Stimulated activated memory B cell treated with anti-CD40 and anti-IgM and Interleukin-4, amounts not matched to agents 10 μg/mL and 1 μg/mL and 100 μg/mL, for 72 hours (primary cell): ENCODE data around the gene POLG2.
A peak's percentile ranks its signal among the peaks of the same experiment; 100 is the strongest.
"Not testable (repeated sequence)": the region's sequence is repeated elsewhere in the genome, so short reads cannot be mapped to it uniquely, and the experiment has no call there.

Experiments
- ATAC-seq: fragments of 150-1000 bp; cut with Tn5 transposase; 2 replicates; pipeline ENCODE4 v1.10.0; 2021
- H3K27ac Mint-ChIP-seq: one replicate; pipeline ENCODE4 v1.8.0; 2022; ENCODE audit warnings: mild to moderate bottlenecking, mixed read lengths
- H3K27me3 Mint-ChIP-seq: one replicate; pipeline ENCODE4 v1.8.0; 2022; ENCODE audit warnings: mixed read lengths
- H3K36me3 Mint-ChIP-seq: one replicate; pipeline ENCODE4 v1.8.0; 2022; ENCODE audit warnings: mixed read lengths
- H3K4me1 Mint-ChIP-seq: one replicate; pipeline ENCODE4 v1.8.0; 2022; ENCODE audit warnings: mixed read lengths
- H3K4me3 Mint-ChIP-seq: one replicate; pipeline ENCODE4 v1.8.0; 2022; ENCODE audit warnings: mild to moderate bottlenecking, moderate library complexity, mixed read lengths
- H3K9me3 Mint-ChIP-seq: one replicate; pipeline ENCODE4 v1.8.0; 2022; ENCODE audit warnings: mixed read lengths

Gene POLG2

DNA sequence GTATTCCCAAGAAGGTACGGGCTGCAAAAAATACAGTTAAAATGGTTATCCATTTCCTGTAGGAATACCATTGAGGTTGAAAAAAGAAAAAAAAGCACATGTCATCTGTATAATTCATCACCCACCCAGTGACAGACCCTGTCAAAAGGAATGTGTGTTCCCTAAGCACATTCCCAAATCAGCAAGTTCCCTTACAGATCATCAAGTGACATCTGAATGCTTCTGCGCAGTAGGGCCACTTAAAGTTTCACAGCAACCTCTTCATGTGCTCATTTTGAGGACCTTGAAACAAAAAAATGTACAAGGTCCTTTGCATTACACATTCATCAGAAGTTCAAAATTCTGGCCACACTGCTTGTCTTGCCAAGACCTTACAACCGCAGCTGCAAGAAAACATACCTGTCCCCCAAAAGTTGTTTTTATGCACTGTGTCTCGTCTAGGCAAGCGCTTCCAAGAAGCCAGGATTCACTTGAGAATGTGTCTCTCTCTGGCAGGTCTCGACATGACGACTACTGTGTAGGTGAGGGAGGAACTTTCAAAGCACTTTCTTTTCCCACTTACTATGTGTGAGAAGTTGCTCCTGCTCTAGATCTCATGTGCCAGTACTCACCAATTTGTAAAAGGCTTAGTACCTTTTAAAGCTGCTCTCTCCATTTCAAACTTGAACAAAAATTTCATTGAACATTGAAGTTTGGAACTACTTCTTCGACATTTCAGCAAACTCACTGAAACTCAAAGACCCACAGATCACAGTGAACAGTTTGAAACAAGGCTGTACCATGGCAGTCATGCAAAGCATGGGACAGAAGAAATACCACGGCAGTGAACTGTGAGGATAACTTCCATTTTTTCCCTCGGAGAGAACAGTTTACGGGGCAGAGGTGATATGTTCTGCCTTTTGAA, 4.3 kb upstream of the POLG2 start:
- H3K36me3 Mint-ChIP-seq, result peaks cover 70% of the 10 kb centered on the region

DNA sequence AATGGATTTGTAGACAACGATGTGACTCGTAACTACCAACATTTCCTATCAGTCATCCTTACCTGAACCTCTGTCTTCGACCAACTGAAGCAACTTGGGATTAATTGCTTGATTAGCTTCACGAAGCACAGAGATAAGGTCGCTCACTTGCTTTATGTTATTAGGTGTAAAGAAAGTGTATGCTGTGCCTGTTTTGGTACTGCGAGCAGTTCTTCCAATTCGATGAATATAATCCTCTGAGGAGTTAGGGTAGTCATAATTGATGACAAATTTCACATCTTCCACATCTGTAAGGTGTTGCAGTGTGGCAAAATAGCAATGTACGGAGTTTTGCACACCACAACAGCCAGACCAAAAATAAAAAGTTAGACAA, 3.6 kb upstream of the POLG2 start:
- peaks cover 64% of the 10 kb centered on the region for H3K36me3 Mint-ChIP-seq

More for the DNA sequence above, 4.3 kb upstream of the POLG2 start:
- H3K9me3 Mint-ChIP-seq, result no peaks in the 10 kb centered on the region
- H3K4me3 Mint-ChIP-seq, result no peak overlapping the region
- H3K4me1 Mint-ChIP-seq, result peaks cover 76% of the 10 kb centered on the region
- no peak for ATAC-seq
- H3K27ac Mint-ChIP-seq, result no peak overlapping the region
- H3K27me3 Mint-ChIP-seq, result no peaks in the 10 kb centered on the region

DNA sequence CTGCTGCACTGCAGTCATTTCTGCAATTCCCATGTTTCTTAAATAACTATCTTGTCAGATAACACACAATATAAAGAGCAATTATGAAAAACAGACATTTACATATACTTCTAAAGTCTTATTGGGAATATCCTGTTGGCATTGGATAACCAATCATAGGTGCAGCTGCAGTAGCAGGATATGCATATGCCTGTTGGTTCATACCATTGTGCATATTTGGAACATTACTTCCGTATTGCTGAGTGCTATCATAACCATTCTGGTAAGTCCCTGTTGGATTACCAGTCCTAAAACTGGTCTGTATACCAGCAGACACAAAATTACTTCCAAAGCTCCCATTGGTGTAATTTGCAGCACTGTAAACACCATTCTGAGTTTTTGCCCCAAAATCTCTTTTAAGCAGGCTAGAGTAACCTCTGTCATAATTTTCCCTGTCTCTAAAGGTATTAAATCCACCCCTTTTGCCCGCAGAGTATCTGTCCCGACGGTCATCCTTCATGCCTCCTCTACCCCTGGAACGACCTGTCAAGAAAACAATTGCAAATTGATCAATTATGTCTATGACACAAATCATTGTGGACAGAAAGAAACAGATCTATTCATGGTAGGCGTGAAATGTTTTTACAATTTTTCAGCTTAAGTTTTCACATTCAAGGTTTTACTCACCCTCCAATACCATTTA, 3.1 kb upstream of the POLG2 start:
- ATAC-seq, result no peak
- H3K36me3 Mint-ChIP-seq, result peaks cover 58% of the 10 kb centered on the region
- H3K9me3 Mint-ChIP-seq, result no peaks in the 10 kb centered on the region
- no peak overlapping the region for H3K4me3 Mint-ChIP-seq
- peaks cover 87% of the 10 kb centered on the region for H3K4me1 Mint-ChIP-seq
- H3K27ac Mint-ChIP-seq, result peak overlapping the region; percentile 2
- H3K27me3 Mint-ChIP-seq, result no peaks in the 10 kb centered on the region

More for the DNA sequence above, 3.6 kb upstream of the POLG2 start:
- Mint-ChIP-seq H3K27me3 (no peaks in the 10 kb centered on the region), H3K9me3 (no peaks in the 10 kb centered on the region), H3K4me1 (peaks cover 83% of the 10 kb centered on the region), H3K4me3 (no peak overlapping the region), H3K27ac (peak overlapping the region; percentile 2)
- no peak for ATAC-seq

DNA sequence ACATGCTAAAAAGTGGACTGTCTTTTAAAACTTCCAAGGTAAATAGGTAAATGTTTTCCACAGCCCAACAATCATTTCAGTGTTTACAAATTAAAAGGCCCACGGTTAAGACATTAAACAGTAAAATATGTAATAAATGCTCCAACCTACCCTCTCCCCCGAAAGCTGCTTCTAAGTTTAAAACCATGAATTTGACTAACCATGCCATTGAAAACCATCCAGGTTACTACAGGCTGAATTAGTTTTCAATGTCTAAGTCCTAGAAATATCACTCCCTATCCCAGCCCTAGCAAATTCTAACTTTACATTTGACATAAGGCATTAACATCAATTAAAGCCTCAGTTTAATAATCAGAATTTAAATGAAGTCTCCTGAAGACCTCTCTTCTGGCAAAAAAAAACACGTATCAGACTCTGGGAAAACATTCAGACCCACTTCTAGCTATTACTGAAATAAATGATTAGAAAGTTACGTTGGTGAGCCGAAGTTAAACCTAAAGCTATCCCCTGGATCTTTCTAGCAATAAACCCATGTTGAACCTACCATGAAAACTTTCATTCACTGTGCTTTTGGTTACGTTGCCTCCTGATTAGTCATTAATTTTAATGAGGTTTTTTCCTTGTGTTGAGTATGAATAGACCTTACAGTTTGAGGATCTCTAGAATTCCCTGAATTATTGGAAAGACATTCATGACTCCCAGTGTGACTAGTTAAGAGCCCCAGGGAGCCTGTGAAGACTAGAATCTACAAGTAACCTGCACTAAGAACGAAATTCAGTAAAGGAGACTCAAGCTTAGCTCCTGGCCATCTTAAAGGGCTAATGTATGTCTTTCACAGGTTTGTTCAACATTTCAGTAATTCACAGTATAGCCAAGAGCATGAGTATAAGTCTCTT, 1.7 kb upstream of the POLG2 start:
- Mint-ChIP-seq H3K27ac (peak overlapping the region; percentile 96), H3K27me3 (no peaks in the 10 kb centered on the region), H3K9me3 (no peaks in the 10 kb centered on the region), H3K36me3 (peaks cover 57% of the 10 kb centered on the region), H3K4me1 (peaks cover 88% of the 10 kb centered on the region), H3K4me3 (peak overlapping the region; percentile 12)
- ATAC-seq, result no peak

DNA sequence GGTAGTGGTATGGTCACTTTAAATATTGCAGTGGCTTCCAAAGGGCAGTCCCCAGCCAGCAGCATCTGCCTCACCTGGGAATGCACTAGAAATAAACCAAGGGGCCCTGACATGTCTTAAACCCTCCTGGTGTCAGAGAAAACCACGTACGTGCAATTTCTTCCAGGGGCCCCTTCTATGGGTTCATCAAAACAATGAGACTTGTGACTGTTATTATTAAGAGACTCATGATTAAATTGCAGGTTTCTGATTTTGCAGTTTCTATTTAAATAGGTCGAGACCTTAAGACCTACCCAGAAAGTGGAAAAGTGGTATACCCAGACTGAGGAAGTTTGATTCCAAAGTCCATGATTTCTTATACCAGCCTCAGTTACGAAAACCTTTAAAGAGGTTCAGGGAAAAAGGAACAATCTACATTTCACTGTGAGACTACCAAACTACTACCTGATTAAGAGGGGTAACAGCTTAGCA, 746 bp upstream of the POLG2 start:
- Mint-ChIP-seq H3K36me3 (peaks cover 48% of the 10 kb centered on the region), H3K27ac (peak overlapping the region; percentile 96), H3K9me3 (no peaks in the 10 kb centered on the region), H3K27me3 (no peaks in the 10 kb centered on the region), H3K4me1 (peaks cover 82% of the 10 kb centered on the region), H3K4me3 (peak overlapping the region; percentile 98)
- no peak for ATAC-seq

DNA sequence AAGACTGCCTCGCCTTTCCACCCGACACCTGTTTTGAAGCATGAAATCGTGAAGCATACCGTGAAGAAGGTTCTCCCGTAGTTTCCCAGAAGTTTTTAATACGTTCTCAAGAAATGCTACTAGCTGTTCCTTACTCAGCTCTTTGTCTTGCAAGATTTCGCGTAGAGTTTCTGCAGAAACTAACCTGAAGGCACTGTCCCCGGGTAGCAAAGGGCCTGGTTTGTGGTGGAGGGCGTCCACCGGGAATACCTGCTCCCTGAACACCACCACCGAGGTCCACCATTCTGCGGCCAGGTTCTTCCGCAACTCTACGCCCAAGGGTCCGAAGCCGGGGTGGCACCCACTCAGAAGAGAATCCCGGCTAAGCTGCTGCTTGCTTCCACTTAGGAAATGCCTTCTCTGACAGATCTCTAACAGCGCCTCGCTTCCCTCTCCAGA, 487 bp downstream of the POLG2 start:
- Mint-ChIP-seq H3K36me3 (peaks cover 38% of the 10 kb centered on the region), H3K27me3 (no peaks in the 10 kb centered on the region), H3K27ac (peak overlapping the region; percentile 96), H3K9me3 (no peaks in the 10 kb centered on the region), H3K4me3 (peak overlapping the region; percentile 98), H3K4me1 (peaks cover 70% of the 10 kb centered on the region)
- ATAC-seq, result no peak

DNA sequence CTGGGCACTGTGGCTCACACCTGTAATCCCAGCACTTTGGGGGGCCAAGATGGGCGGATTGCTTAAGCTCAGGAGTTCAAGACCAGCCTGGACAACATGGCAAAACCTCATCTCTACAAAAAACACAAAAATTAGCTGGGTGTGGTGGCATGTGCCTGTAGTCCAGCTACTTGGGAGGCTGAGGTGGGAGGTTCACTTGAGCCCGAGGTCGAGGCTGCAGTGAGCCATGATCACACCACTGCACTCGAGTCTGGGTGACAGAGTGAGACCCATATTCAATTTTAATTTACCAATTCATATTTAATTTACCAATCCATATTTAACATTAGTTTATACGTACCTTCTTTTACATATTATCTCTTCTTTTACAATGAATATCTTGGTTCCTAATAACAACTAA, 1.6 kb downstream of the POLG2 start:
- not testable (repeated sequence) for ATAC-seq, H3K27me3 Mint-ChIP-seq, H3K9me3 Mint-ChIP-seq
- H3K4me3 Mint-ChIP-seq, result peak overlapping the region; percentile 98
- H3K36me3 Mint-ChIP-seq, result peaks cover 33% of the 10 kb centered on the region
- peak overlapping the region; percentile 96 for H3K27ac Mint-ChIP-seq
- H3K4me1 Mint-ChIP-seq, result peaks cover 60% of the 10 kb centered on the region

DNA sequence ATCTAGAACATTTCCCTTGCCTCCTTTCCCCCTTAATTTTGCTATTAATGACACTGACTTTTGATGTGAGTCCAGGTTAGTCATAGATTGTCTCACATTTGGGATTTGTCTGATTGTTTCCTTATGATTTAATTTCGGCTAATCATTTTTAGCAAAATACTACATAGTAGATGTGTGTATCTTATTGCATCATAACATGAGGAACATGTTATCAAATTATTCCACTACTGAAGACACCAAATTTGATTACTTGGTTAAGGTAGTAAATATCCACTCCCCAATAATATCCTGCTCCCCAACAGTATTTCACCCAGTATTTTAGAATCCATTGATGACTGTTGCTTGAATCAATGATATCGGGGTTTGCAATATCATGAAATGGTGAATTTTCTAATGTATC, 2.7 kb downstream of the POLG2 start:
- H3K27ac Mint-ChIP-seq, result peak overlapping the region; percentile 96
- H3K4me3 Mint-ChIP-seq, result peak overlapping the region; percentile 29
- H3K36me3 Mint-ChIP-seq, result peaks cover 28% of the 10 kb centered on the region
- no peak for ATAC-seq
- H3K9me3 Mint-ChIP-seq, result no peaks in the 10 kb centered on the region
- H3K27me3 Mint-ChIP-seq, result no peaks in the 10 kb centered on the region
- peaks cover 55% of the 10 kb centered on the region for H3K4me1 Mint-ChIP-seq

DNA sequence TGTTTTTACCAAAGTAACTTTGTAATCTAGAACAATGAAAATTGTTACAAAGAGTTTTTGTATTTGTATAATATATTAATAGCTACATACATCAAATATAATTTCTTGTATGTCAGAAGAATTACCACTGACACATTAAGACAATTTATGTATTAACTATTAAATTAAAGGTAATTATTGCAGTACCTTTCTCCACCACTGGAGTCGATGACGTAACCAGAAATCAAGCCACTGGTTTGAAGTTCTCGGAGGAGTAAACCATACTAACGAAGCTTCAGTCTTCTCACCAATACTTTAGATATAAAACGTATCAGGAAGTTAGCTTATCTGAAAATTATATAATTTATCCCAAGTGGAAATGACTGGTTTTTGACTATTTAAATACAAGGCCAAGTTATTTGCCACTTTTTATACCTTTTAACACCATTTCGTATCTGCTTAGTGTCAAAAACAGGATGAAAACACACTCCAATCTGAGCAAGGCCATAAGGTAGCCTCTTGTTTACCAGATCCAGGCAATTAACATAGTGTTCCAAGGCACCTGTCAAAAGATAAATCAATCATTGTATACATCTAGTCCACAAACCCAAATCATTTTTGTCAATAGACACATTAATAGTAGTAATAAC, 4.3 kb downstream of the POLG2 start:
- Mint-ChIP-seq H3K4me1 (peaks cover 42% of the 10 kb centered on the region), H3K36me3 (peaks cover 38% of the 10 kb centered on the region), H3K4me3 (no peak overlapping the region), H3K27me3 (no peaks in the 10 kb centered on the region), H3K9me3 (no peaks in the 10 kb centered on the region), H3K27ac (no peak overlapping the region)
- ATAC-seq, result no peak

DNA sequence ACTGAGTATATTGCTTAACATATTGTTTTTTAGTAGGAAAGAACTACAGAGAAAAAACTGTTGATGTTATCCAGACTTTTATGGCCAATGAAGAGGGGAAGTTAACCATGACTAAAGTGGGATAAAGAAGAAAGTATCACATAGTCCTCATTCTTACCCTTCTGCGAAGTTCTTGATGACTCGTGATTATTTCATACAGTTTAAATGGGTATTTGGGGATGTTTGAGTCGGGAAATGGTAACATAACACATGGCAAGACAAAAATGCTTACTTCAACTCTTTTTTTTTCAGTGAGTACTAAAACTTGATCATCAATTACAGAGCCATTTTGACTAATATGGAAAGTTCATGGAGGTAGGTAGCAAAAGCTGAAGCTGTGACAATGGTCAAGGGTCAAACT, 4.9 kb downstream of the POLG2 start:
- Mint-ChIP-seq H3K27me3 (no peaks in the 10 kb centered on the region), H3K36me3 (peaks cover 38% of the 10 kb centered on the region), H3K4me3 (no peak overlapping the region), H3K4me1 (peaks cover 36% of the 10 kb centered on the region), H3K27ac (no peak overlapping the region), H3K9me3 (no peaks in the 10 kb centered on the region)
- ATAC-seq, result no peak

DNA sequence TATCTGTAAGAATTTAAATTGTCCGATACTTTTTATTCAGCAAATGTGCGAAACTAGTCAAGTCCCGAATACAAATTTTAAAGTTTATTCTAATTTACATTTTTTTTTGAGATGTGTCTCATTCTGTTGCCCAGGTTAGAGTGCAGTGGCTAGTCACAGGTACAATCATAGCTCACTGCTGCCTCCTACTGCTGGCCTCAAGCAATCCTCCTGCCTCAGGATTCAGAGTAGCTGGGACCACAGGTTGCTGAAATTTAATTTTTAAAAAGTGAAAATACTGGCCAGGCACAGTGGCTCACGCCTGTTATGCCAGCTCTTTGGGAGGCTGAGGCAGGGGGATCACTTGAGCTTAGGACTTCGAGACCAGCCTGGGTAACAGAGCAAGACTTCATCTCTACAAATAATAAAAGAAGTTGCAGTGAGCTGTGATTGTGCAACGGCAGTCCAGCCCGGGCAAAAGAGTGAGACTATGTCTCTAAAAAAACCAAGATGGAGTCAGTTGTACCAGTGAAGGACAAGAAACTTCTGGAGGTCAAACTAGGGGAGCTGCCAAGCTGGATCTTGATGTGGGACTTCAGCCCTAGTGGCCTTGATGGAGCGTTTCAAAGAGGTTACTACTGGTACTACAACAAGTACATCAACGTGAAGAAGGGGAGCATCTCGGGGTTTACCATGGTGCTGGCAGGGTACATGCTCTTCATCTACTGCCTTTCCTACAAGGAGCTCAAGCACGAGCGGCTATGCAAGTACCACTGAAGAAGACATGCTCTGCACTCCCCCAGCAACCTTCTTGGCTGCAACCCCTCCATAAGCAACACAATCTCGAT, 5.6 kb downstream of the POLG2 start:
- ATAC-seq, result peak; percentile 54
- no peak overlapping the region for H3K4me3 Mint-ChIP-seq

DNA sequence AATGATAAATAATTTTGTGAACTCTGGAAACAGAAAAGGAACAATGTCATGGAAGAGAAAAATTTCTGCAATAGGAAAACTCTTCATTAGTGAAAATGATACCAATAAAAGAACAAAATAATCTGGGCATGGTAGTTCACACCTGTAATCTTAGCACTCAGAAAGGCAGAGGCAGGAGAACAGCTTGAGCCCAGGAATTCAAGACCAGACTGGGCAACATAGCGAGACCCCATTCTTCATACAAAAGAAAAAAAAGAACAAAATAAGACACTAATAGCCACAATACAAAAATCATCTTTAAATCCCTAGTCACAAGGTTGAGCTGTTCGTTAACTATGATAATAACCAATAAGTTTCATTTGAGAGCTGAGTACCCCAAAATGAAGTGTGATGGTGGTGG, 8.6 kb downstream of the POLG2 start:
- Mint-ChIP-seq H3K36me3 (peaks cover 46% of the 10 kb centered on the region), H3K27ac (no peak overlapping the region)
- no peak for ATAC-seq

More for the DNA sequence above, 5.6 kb downstream of the POLG2 start:
- Mint-ChIP-seq H3K27me3 (no peaks in the 10 kb centered on the region), H3K4me1 (peaks cover 29% of the 10 kb centered on the region), H3K9me3 (no peaks in the 10 kb centered on the region), H3K27ac (no peak overlapping the region), H3K36me3 (peaks cover 38% of the 10 kb centered on the region)

DNA sequence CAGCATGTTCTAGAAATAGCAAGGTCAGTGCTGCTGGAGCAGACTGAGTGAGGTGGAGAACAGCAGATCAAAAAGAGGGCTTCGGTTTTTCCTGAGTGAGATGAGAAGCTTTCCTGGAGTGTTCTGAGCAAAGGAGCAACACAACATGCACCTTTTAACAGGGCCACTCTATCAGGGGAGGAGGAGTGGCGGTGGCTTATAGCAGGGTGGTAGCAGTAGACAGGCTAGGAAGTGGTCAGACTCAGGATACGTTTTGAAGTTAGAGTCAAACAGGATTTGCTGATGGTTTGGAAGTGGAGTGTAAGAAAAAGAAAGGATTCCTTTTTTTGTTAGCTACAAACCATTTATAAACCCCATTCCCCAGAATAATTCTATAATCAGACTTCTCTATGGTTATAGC, 12.5 kb downstream of the POLG2 start:
- Mint-ChIP-seq H3K4me3 (no peak overlapping the region), H3K27ac (peak overlapping the region; percentile 9), H3K27me3 (no peaks in the 10 kb centered on the region), H3K9me3 (no peaks in the 10 kb centered on the region), H3K36me3 (peaks cover 47% of the 10 kb centered on the region), H3K4me1 (no peaks in the 10 kb centered on the region)
- ATAC-seq, result no peak

More for the DNA sequence above, 8.6 kb downstream of the POLG2 start:
- H3K4me3 Mint-ChIP-seq, result no peak overlapping the region
- H3K9me3 Mint-ChIP-seq, result no peaks in the 10 kb centered on the region
- no peaks in the 10 kb centered on the region for H3K4me1 Mint-ChIP-seq
- H3K27me3 Mint-ChIP-seq, result no peaks in the 10 kb centered on the region

DNA sequence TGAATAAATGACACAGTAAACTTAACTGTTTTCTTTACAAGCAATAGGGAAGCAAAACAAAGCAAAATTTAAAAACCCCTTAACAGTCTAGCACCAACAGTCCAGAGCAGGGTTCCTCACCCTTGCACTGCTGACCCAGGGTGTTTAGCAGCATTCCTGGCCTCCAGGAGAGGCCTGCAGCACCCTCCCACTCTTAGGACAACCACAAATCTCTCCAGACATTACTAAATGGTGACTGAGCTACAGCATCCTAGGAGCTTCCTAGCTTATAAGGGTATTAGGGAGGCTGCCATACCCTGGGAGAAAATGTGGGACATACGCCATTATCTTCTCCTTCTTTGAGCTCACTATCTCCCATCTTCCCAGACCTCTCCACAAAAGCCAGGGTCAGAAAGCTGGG, 15.9 kb downstream of the POLG2 start:
- no peak for ATAC-seq
- Mint-ChIP-seq H3K9me3 (no peaks in the 10 kb centered on the region), H3K27me3 (no peaks in the 10 kb centered on the region), H3K4me3 (no peak overlapping the region), H3K36me3 (peaks cover 44% of the 10 kb centered on the region), H3K4me1 (no peaks in the 10 kb centered on the region), H3K27ac (no peak overlapping the region)
